ENCODE measurements around the gene ZNF783.

- no peak for TF ChIP-seq JUND (IDR thresholded peaks at IDR 0.05; ENCODE audit: low read length)
- TF ChIP-seq EP300 (IDR thresholded peaks at IDR 0.05; ENCODE audit: borderline replicate concordance in 1 of 2, low read depth in 2 of 2, low read length in 2 of 2) = no peak
- TF ChIP-seq TEAD4 (IDR thresholded peaks at IDR 0.05; ENCODE audit: low read depth, low read length) = no peak
- TF ChIP-seq, protein P1, sequence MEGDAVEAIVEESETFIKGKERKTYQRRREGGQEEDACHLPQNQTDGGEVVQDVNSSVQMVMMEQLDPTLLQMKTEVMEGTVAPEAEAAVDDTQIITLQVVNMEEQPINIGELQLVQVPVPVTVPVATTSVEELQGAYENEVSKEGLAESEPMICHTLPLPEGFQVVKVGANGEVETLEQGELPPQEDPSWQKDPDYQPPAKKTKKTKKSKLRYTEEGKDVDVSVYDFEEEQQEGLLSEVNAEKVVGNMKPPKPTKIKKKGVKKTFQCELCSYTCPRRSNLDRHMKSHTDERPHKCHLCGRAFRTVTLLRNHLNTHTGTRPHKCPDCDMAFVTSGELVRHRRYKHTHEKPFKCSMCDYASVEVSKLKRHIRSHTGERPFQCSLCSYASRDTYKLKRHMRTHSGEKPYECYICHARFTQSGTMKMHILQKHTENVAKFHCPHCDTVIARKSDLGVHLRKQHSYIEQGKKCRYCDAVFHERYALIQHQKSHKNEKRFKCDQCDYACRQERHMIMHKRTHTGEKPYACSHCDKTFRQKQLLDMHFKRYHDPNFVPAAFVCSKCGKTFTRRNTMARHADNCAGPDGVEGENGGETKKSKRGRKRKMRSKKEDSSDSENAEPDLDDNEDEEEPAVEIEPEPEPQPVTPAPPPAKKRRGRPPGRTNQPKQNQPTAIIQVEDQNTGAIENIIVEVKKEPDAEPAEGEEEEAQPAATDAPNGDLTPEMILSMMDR (IDR thresholded peaks at IDR 0.05; ENCODE audit: control extremely low read depth in 1 of 3, insufficient read depth in 1 of 3, low read depth in 1 of 3, low read length in 3 of 3) = no peak
- no peak for TF ChIP-seq POLR2A (IDR thresholded peaks at IDR 0.05; ENCODE audit: control extremely low read depth in 1 of 2, low read depth in 2 of 2, low read length in 2 of 2)
- no peak for TF ChIP-seq EZH2 (IDR thresholded peaks at IDR 0.05; ENCODE audit: low read depth, low read length, severe bottlenecking)
- TF ChIP-seq SRF (IDR thresholded peaks at IDR 0.05; ENCODE audit: low read depth, low read length) = no peak
- TF ChIP-seq TCF12 (IDR thresholded peaks at IDR 0.05; ENCODE audit: low read depth, low read length) = no peak
- TF ChIP-seq YY1 (IDR thresholded peaks at IDR 0.05; ENCODE audit: low read depth, low read length) = no peak
- no peak for TF ChIP-seq NANOG (IDR thresholded peaks at IDR 0.05; ENCODE audit: insufficient read depth, low read depth, low read length, poor library complexity, severe bottlenecking)
- TF ChIP-seq TAF1 (IDR thresholded peaks at IDR 0.05; ENCODE audit: low read depth, low read length) = no peak
Measured at GRCh38 chr7:149284343-149284742, 22.3 kb downstream of the ZNF783 start.

All from H1 (cell line).